ENCODE measurements around the gene RHOT2.

The RHOT2 gene

GRCh38 chr16:648071-648780 is 19.7 kb upstream of the RHOT2 start:
- DNase-seq = peak in 2 of 5 donors; percentile 29 to 30

- peak; percentile 85 to 94 (median 91) for DNase-seq
Measured at GRCh38 chr16:648781-649589, 18.9 kb upstream of the RHOT2 start, which contains the start of gene WDR90. TSS of gene WDR90 (plus strand) at chr16:649365. CDS start at chr16:649417, 52 bp downstream.

- no peak for DNase-seq
Measured at GRCh38 chr16:649631-650030, 18.3 kb upstream of the RHOT2 start.

GRCh38 chr16:651844-652243 is 16.1 kb upstream of the RHOT2 start:
- no peak for DNase-seq

GRCh38 chr16:652454-653305 is 15.3 kb upstream of the RHOT2 start:
- no peak for DNase-seq

GRCh38 chr16:654034-654433 is 13.9 kb upstream of the RHOT2 start:
- DNase-seq = no peak

GRCh38 chr16:657487-657886 is 10.4 kb upstream of the RHOT2 start:
- DNase-seq = no peak

- DNase-seq = no peak
Measured at GRCh38 chr16:658679-659571, 9.0 kb upstream of the RHOT2 start.

- DNase-seq = no peak
Measured at GRCh38 chr16:659618-660017, 8.3 kb upstream of the RHOT2 start.

- no peak for DNase-seq
Measured at GRCh38 chr16:660132-660458, 7.8 kb upstream of the RHOT2 start.

- peak; percentile 48 to 72 (median 61) for DNase-seq
Measured at GRCh38 chr16:660459-661183, 7.3 kb upstream of the RHOT2 start.

- DNase-seq = no peak
Measured at GRCh38 chr16:661184-661821, 6.6 kb upstream of the RHOT2 start.

- DNase-seq = no peak
Measured at GRCh38 chr16:662095-662494, 5.8 kb upstream of the RHOT2 start.

- DNase-seq = no peak
Measured at GRCh38 chr16:662597-662996, 5.3 kb upstream of the RHOT2 start.

GRCh38 chr16:666572-666971 is 1.4 kb upstream of the RHOT2 start:
- no peak for DNase-seq

- DNase-seq = no peak
Measured at GRCh38 chr16:667113-667779, 686 bp upstream of the RHOT2 start.

- DNase-seq = no peak
Measured at GRCh38 chr16:668519-669171, 713 bp downstream of the RHOT2 start.

- DNase-seq = no peak
Measured at GRCh38 chr16:669666-670065, 1.7 kb downstream of the RHOT2 start.

- DNase-seq = no peak
Measured at GRCh38 chr16:670485-671352, 2.8 kb downstream of the RHOT2 start.

Data from T-helper 1 cell (primary cell).